Measurements from ENCODE around the gene SYNPR. TPM values are rescaled to one million over a fixed set of nuclear protein-coding genes. Genes with fewer than 3 reads are reported as not detected.

SYNPR gene
- total RNA-seq, 1 experiment from 2014 or later: not detected

GRCh38 chr3:63478990-63479660 lies 201.0 kb downstream of the SYNPR start:
- Mint-ChIP-seq H3K36me3 (ENCODE audit: insufficient read depth, unreplicated experiment) (no peaks in the 10 kb centered on the region), H3K4me3 (ENCODE audit: unreplicated experiment) (no peak overlapping the region), H3K27ac (ENCODE audit: unreplicated experiment) (no peak overlapping the region), H3K27me3 (ENCODE audit: insufficient read depth, unreplicated experiment) (no peaks in the 10 kb centered on the region), H3K9me3 (ENCODE audit: unreplicated experiment) (no peaks in the 10 kb centered on the region), H3K4me1 (ENCODE audit: low read depth, unreplicated experiment) (no peaks in the 10 kb centered on the region)
- TF ChIP-seq CTCF (IDR thresholded peaks at IDR 0.05; ENCODE audit: insufficient read depth in 1 of 2, low read depth in 1 of 2, low read length in 1 of 2, severe bottlenecking in 1 of 2, unreplicated experiment in 1 of 2): no peak
- ChIA-PET CTCF (no interaction called here), POLR2A (no interaction called here)
- Histone ChIP-seq H3K4me3 (ENCODE audit: low read depth, low read length) (no peak overlapping the region), H3K9me3 (peaks cover 3% of the 10 kb centered on the region; the same call in 1 of the 2 replicates), H3K4me1 (no peaks in the 10 kb centered on the region), H3K36me3 (ENCODE audit: control insufficient read depth, insufficient read depth, low read length) (no peaks in the 10 kb centered on the region), H3K27me3 (replicated peaks; ENCODE audit: control insufficient read depth, insufficient read depth, low read length) (no peaks in the 10 kb centered on the region)
- DNase-seq: no peak
- intact Hi-C loops (cut with micrococcal nuclease; ENCODE audit: unreplicated experiment): no loop called here
- BruUV-seq (replicated peaks): no TSS peak

- Histone ChIP-seq H3K27me3 (replicated peaks; ENCODE audit: control insufficient read depth, insufficient read depth, low read length) (no peaks in the 10 kb centered on the region), H3K36me3 (ENCODE audit: control insufficient read depth, insufficient read depth, low read length) (no peaks in the 10 kb centered on the region), H3K9me3 (peaks cover 3% of the 10 kb centered on the region; the same call in 1 of the 2 replicates), H3K4me3 (ENCODE audit: low read depth, low read length) (no peak overlapping the region), H3K4me1 (no peaks in the 10 kb centered on the region)
- no peak for TF ChIP-seq CTCF (IDR thresholded peaks at IDR 0.05; ENCODE audit: insufficient read depth in 1 of 2, low read depth in 1 of 2, low read length in 1 of 2, severe bottlenecking in 1 of 2, unreplicated experiment in 1 of 2)
- Mint-ChIP-seq H3K27ac (ENCODE audit: unreplicated experiment) (no peak overlapping the region), H3K9me3 (ENCODE audit: unreplicated experiment) (no peaks in the 10 kb centered on the region), H3K4me1 (ENCODE audit: low read depth, unreplicated experiment) (no peaks in the 10 kb centered on the region), H3K36me3 (ENCODE audit: insufficient read depth, unreplicated experiment) (no peaks in the 10 kb centered on the region), H3K27me3 (ENCODE audit: insufficient read depth, unreplicated experiment) (no peaks in the 10 kb centered on the region), H3K4me3 (ENCODE audit: unreplicated experiment) (no peak overlapping the region)
- DNase-seq: no peak
- ChIA-PET CTCF (no interaction called here), POLR2A (no interaction called here)
- BruUV-seq (replicated peaks): no TSS peak
- intact Hi-C loops (cut with micrococcal nuclease; ENCODE audit: unreplicated experiment): no loop called here
Measured at GRCh38 chr3:63479661-63480035, 201.5 kb downstream of the SYNPR start.

GRCh38 chr3:63481627-63482026 lies 203.5 kb downstream of the SYNPR start:
- H3K36me3 Mint-ChIP-seq (ENCODE audit: insufficient read depth, unreplicated experiment): no peaks in the 10 kb centered on the region
- intact Hi-C loops (cut with micrococcal nuclease; ENCODE audit: unreplicated experiment): no loop called here
- Histone ChIP-seq H3K36me3 (ENCODE audit: control insufficient read depth, insufficient read depth, low read length) (no peaks in the 10 kb centered on the region), H3K27me3 (replicated peaks; ENCODE audit: control insufficient read depth, insufficient read depth, low read length) (no peaks in the 10 kb centered on the region), H3K4me1 (no peaks in the 10 kb centered on the region), H3K4me3 (ENCODE audit: low read depth, low read length) (no peak overlapping the region), H3K9me3 (peaks cover 3% of the 10 kb centered on the region; the same call in 1 of the 2 replicates)
- H3K9me3 Mint-ChIP-seq (ENCODE audit: unreplicated experiment): no peaks in the 10 kb centered on the region
- H3K27ac Mint-ChIP-seq (ENCODE audit: unreplicated experiment): no peak overlapping the region
- H3K4me1 Mint-ChIP-seq (ENCODE audit: low read depth, unreplicated experiment): no peaks in the 10 kb centered on the region
- CTCF ChIA-PET: no interaction called here
- H3K4me3 Mint-ChIP-seq (ENCODE audit: unreplicated experiment): no peak overlapping the region
- peaks cover 3% of the 10 kb centered on the region for H3K27me3 Mint-ChIP-seq (ENCODE audit: insufficient read depth, unreplicated experiment)
- TF ChIP-seq CTCF (IDR thresholded peaks at IDR 0.05; ENCODE audit: insufficient read depth in 1 of 2, low read depth in 1 of 2, low read length in 1 of 2, severe bottlenecking in 1 of 2, unreplicated experiment in 1 of 2): no peak
- POLR2A ChIA-PET: no interaction called here
- DNase-seq: no peak
- BruUV-seq (replicated peaks): no TSS peak
